Loucy (cell line): ENCODE results near the gene FOXC1.

Source experiments
- H2AFZ ChIP-seq: fragments of 200-600 bp; sonication (generic); 2 replicates; pipeline ENCODE4 v1.6.0; 2016; ENCODE audit warnings: antibody characterized with exemption, mild to moderate bottlenecking, low read length, moderate library complexity
- H3F3A ChIP-seq: fragments of 200-600 bp; 2 replicates; pipeline ENCODE4 v1.6.0; 2016; ENCODE audit warnings: antibody characterized with exemption, low read depth, mild to moderate bottlenecking
- H3K27me3 ChIP-seq: fragments of 200-600 bp; sonication (generic); 2 replicates; pipeline ENCODE4 v1.6.1; 2014; ENCODE audit warnings: low read length, mild to moderate bottlenecking; ENCODE audit not compliant: insufficient read depth, poor library complexity, severe bottlenecking
- H3K36me3 ChIP-seq: fragments of 200-600 bp; sonication (generic); 2 replicates; pipeline ENCODE4 v1.6.1; 2016; ENCODE audit warnings: low read length; ENCODE audit not compliant: insufficient read depth
- H3K4me1 ChIP-seq: fragments of 200-600 bp; sonication (generic); 2 replicates; pipeline ENCODE4 v1.5.1; 2014; ENCODE audit warnings: low read length, mild to moderate bottlenecking; ENCODE audit not compliant: insufficient read depth, poor library complexity, severe bottlenecking
- H3K4me2 ChIP-seq: fragments of 200-600 bp; sonication (generic); 2 replicates; pipeline ENCODE4 v1.6.0; 2014; ENCODE audit warnings: antibody characterized with exemption, low read length, low read depth, mild to moderate bottlenecking; ENCODE audit not compliant: poor library complexity, severe bottlenecking
- H3K4me3 ChIP-seq: fragments of 200-600 bp; sonication (generic); 2 replicates; pipeline ENCODE4 v1.5.1; 2014; ENCODE audit warnings: low read length, mild to moderate bottlenecking, mixed read lengths; ENCODE audit not compliant: poor library complexity, severe bottlenecking
- H3K79me2 ChIP-seq: fragments of 200-600 bp; sonication (generic); 2 replicates; pipeline ENCODE4 v1.6.1; 2014; ENCODE audit warnings: low read length; ENCODE audit not compliant: insufficient read depth
- H3K9ac ChIP-seq: fragments of 200-600 bp; sonication (generic); 2 replicates; pipeline ENCODE4 v1.6.0; 2014; ENCODE audit warnings: mild to moderate bottlenecking, low read depth, low read length, moderate library complexity; ENCODE audit not compliant: poor library complexity, severe bottlenecking
- H3K9me2 ChIP-seq: fragments of 200-600 bp; sonication (generic); replicated peaks from 2 replicates; pipeline ENCODE4 v1.6.1; 2016; ENCODE audit warnings: low read depth, low read length, mixed read lengths
- H3K9me3 ChIP-seq: fragments of 200-600 bp; sonication (generic); 2 replicates; pipeline ENCODE4 v1.6.1; 2014; ENCODE audit warnings: mild to moderate bottlenecking, antibody characterized with exemption, low read length, low read depth; ENCODE audit not compliant: insufficient read depth
- H4K20me1 ChIP-seq: fragments of 200-600 bp; sonication (generic); 2 replicates; pipeline ENCODE4 v1.6.0; 2014; ENCODE audit warnings: antibody characterized with exemption, low read length, mild to moderate bottlenecking; ENCODE audit not compliant: insufficient read depth, poor library complexity, severe bottlenecking
- CTCF ChIP-seq: fragments of 200-600 bp; sonication (generic); conservative IDR thresholded peaks from 2 replicates; pipeline ENCODE4 v1.5.1; 2014; ENCODE audit warnings: mild to moderate bottlenecking, antibody characterized with exemption, low read length
- EZH2phosphoT487 ChIP-seq: fragments of 200-600 bp; IDR thresholded peaks from 2 replicates; pipeline ENCODE4 v1.6.1; 2018; ENCODE audit warnings: antibody characterized with exemption, mild to moderate bottlenecking, moderate library complexity, borderline replicate concordance

The FOXC1 gene

GRCh38 chr6:1630212-1630770, 20.6 kb downstream of the FOXC1 start:
- Histone ChIP-seq H3F3A (no peaks in the 10 kb centered on the region), H3K36me3 (no peaks in the 10 kb centered on the region), H3K9ac (no peak overlapping the region)

GRCh38 chr6:1630771-1631217, 21.1 kb downstream of the FOXC1 start:
- Histone ChIP-seq H4K20me1 (no peaks in the 10 kb centered on the region), H3K9me2 (no peaks in the 10 kb centered on the region), H3K27me3 (no peaks in the 10 kb centered on the region), H3K9ac (no peak overlapping the region), H3K79me2 (no peaks in the 10 kb centered on the region), H3K4me2 (no peak overlapping the region), H3K36me3 (no peaks in the 10 kb centered on the region), H2AFZ (no peak overlapping the region), H3K9me3 (no peaks in the 10 kb centered on the region), H3F3A (no peaks in the 10 kb centered on the region), H3K4me1 (no peaks in the 10 kb centered on the region), H3K4me3 (no peak overlapping the region)
- TF ChIP-seq CTCF (no peak), EZH2phosphoT487 (no peak)

More at GRCh38 chr6:1630212-1630770, 20.6 kb downstream of the FOXC1 start:
- H4K20me1 ChIP-seq: no peaks in the 10 kb centered on the region
- no peak overlapping the region for H3K4me2 ChIP-seq
- no peaks in the 10 kb centered on the region for H3K4me1 ChIP-seq
- H2AFZ ChIP-seq: no peak overlapping the region
- H3K9me2 ChIP-seq: no peaks in the 10 kb centered on the region
- TF ChIP-seq CTCF (no peak), EZH2phosphoT487 (no peak)
- no peaks in the 10 kb centered on the region for H3K79me2 ChIP-seq
- no peak overlapping the region for H3K4me3 ChIP-seq
- no peaks in the 10 kb centered on the region for H3K9me3 ChIP-seq
- no peaks in the 10 kb centered on the region for H3K27me3 ChIP-seq

GRCh38 chr6:1631251-1631650, 21.5 kb downstream of the FOXC1 start:
- H3K4me2 ChIP-seq: no peak overlapping the region

More at GRCh38 chr6:1631251-1631650, 21.5 kb downstream of the FOXC1 start:
- Histone ChIP-seq H3F3A (no peaks in the 10 kb centered on the region), H4K20me1 (no peaks in the 10 kb centered on the region), H3K79me2 (no peaks in the 10 kb centered on the region), H2AFZ (no peak overlapping the region), H3K27me3 (no peaks in the 10 kb centered on the region), H3K9me3 (no peaks in the 10 kb centered on the region), H3K4me1 (no peaks in the 10 kb centered on the region), H3K4me3 (no peak overlapping the region), H3K9ac (no peak overlapping the region), H3K36me3 (no peaks in the 10 kb centered on the region), H3K9me2 (no peaks in the 10 kb centered on the region)
- TF ChIP-seq CTCF: no peak
- no peak for TF ChIP-seq EZH2phosphoT487
